Left colon (tissue), 2 donors: ENCODE results near the gene LRRC8B. TPM values are rescaled to one million over a fixed set of nuclear protein-coding genes. Genes with fewer than 3 reads are reported as not detected.
"Not testable (repeated sequence)": the region's sequence is repeated elsewhere in the genome, so short reads cannot be mapped to it uniquely, and the experiment has no call there.

Source experiments
- ATAC-seq: fragments of 200-7000 bp; cut with Tn5 transposase; one replicate; pipeline ENCODE4 v1.9.1; 2020; ENCODE audit warnings: mild to moderate bottlenecking, moderate library complexity
- DNase-seq, 2 donors: peaks; one replicate each; pipeline ENCODE4 v3.0.0-alpha.2; 2020
- intact Hi-C, 2 donors: fragments of 100-400 bp; cut with DNase I in 1 of 2; cut with micrococcal nuclease in 1 of 2; formaldehyde crosslinking; loops; one replicate each; pipeline versions ENCODE4 v1.11.2 to v1.14.0; 2022; cut with DNase I, micrococcal nuclease
- long read RNA-seq: library from polyadenylated mRNA; unstranded; transcript quantifications from one replicate; pipeline ENCODE4 v2.0.0, GENCODE V29; 2021
- total RNA-seq, 2 donors: library from RNA; stranded (reverse); fragmentation: NEBNext Ultra II Directional; extraction: Animal tissue kit (Norgen Biotek cat#: 25700); gene quantifications; one replicate each; pipeline ENCODE4 v1.2.1, GENCODE V29; 2021
- donor health status: DM: no; HTN: no; CAD: no.
- donor health status: DM: yes; HTN: yes; CAD: no.

The LRRC8B gene
- total RNA-seq, result 10 to 100 TPM; 12.7 to 16.3 TPM
- long read RNA-seq, full-length matches to known transcripts, result 4 of 18 reads
- long read RNA-seq, partial matches to known transcripts, result 5 of 18 reads
- long read RNA-seq, other reads (novel, unspliced or antisense), result 9 of 18 reads

- intact Hi-C loops, result no loop called here
- peak; percentile 93 for ATAC-seq
- DNase-seq, result peak; percentile 93 to 94
Observed at GRCh38 chr1:89524369-89525168, at the start of gene LRRC8B. Gene LRRC8B (plus strand): TSS chr1:89524829. CDS start chr1:89582651, 57,822 bp downstream.

GRCh38 chr1:89475269-89475668 lies 49.4 kb upstream of the LRRC8B start:
- ATAC-seq, result no peak
- no peak for DNase-seq
- intact Hi-C loops, result no loop called here

GRCh38 chr1:89476072-89476471 lies 48.6 kb upstream of the LRRC8B start:
- no peak for DNase-seq
- intact Hi-C loops, result no loop called here
- ATAC-seq, result no peak

- peak; percentile 78 for ATAC-seq
- peak; percentile 57 to 86 for DNase-seq
- intact Hi-C loops, result loop anchor here in 1 of 2 donors (2.0 to 5.0 kb wide), 2 partner anchors 114 to 280 kb away; no protein-coding TSS in a partner anchor
Observed at GRCh38 chr1:89483010-89483756, 41.4 kb upstream of the LRRC8B start.

GRCh38 chr1:89483757-89484077 lies 40.9 kb upstream of the LRRC8B start:
- no peak for DNase-seq
- ATAC-seq, result no peak
- intact Hi-C loops, result loop anchor here in 1 of 2 donors (2.0 to 5.0 kb wide), 2 partner anchors 114 to 279 kb away; no protein-coding TSS in a partner anchor

GRCh38 chr1:89484092-89485038 lies 40.3 kb upstream of the LRRC8B start:
- ATAC-seq (no peak), DNase-seq (no peak)
- intact Hi-C loops, result loop anchor here in 1 of 2 donors (5.0 kb wide), 1 partner anchor 113 kb away; no protein-coding TSS in a partner anchor

- ATAC-seq, result no peak
- no peak for DNase-seq
- intact Hi-C loops, result no loop called here
Observed at GRCh38 chr1:89487972-89488371, 36.7 kb upstream of the LRRC8B start.

- no peak for DNase-seq
- no peak for ATAC-seq
- intact Hi-C loops, result no loop called here
Observed at GRCh38 chr1:89489047-89489729, 35.4 kb upstream of the LRRC8B start.

- intact Hi-C loops, result no loop called here
- DNase-seq, result no peak
- no peak for ATAC-seq
Observed at GRCh38 chr1:89490389-89490788, 34.2 kb upstream of the LRRC8B start.

- DNase-seq (no peak), ATAC-seq (no peak)
- intact Hi-C loops, result no loop called here
Observed at GRCh38 chr1:89499320-89499719, 25.3 kb upstream of the LRRC8B start.

GRCh38 chr1:89502042-89502441 lies 22.6 kb upstream of the LRRC8B start:
- intact Hi-C loops, result no loop called here
- DNase-seq, result no peak
- no peak for ATAC-seq

GRCh38 chr1:89502895-89503294 lies 21.7 kb upstream of the LRRC8B start:
- DNase-seq, result no peak
- intact Hi-C loops, result no loop called here
- no peak for ATAC-seq

- intact Hi-C loops, result no loop called here
- ATAC-seq, result no peak
- DNase-seq, result no peak
Observed at GRCh38 chr1:89503690-89504089, 20.9 kb upstream of the LRRC8B start.

- intact Hi-C loops, ATAC-seq, DNase-seq: not testable (repeated sequence)
Observed at GRCh38 chr1:89510061-89510460, 14.6 kb upstream of the LRRC8B start.

- DNase-seq (no peak), ATAC-seq (no peak)
- intact Hi-C loops, result no loop called here
Observed at GRCh38 chr1:89512996-89513720, 11.5 kb upstream of the LRRC8B start.

GRCh38 chr1:89516055-89516454 lies 8.6 kb upstream of the LRRC8B start:
- intact Hi-C loops, result no loop called here
- DNase-seq (no peak), ATAC-seq (no peak)

- intact Hi-C loops, result no loop called here
- DNase-seq (no peak), ATAC-seq (no peak)
Observed at GRCh38 chr1:89518221-89518631, 6.4 kb upstream of the LRRC8B start.
